ENCODE data around the gene C1orf94.
"Not testable (repeated sequence)": the region's sequence is repeated elsewhere in the genome, so short reads cannot be mapped to it uniquely, and the experiment has no call there.

Gene C1orf94

GRCh38 chr1:34165422-34165921, 11.2 kb upstream of the C1orf94 start:
- no peak for DNase-seq

- no peak for DNase-seq
Measured at GRCh38 chr1:34166191-34166624, 10.5 kb upstream of the C1orf94 start.

- no peak for DNase-seq
Measured at GRCh38 chr1:34166625-34167361, 9.9 kb upstream of the C1orf94 start.

- DNase-seq, result no peak
Measured at GRCh38 chr1:34167389-34167788, 9.3 kb upstream of the C1orf94 start.

GRCh38 chr1:34175744-34176143, 963 bp upstream of the C1orf94 start:
- DNase-seq, result no peak

- DNase-seq, result no peak
Measured at GRCh38 chr1:34178072-34178471, 1.4 kb downstream of the C1orf94 start.

GRCh38 chr1:34183381-34183780, 6.7 kb downstream of the C1orf94 start:
- DNase-seq, result not testable (repeated sequence)

- no peak for DNase-seq
Measured at GRCh38 chr1:34186741-34187494, 10.2 kb downstream of the C1orf94 start.

GRCh38 chr1:34188418-34188817, 11.7 kb downstream of the C1orf94 start:
- DNase-seq, result no peak

GRCh38 chr1:34188985-34189384, 12.3 kb downstream of the C1orf94 start:
- no peak for DNase-seq

- no peak for DNase-seq
Measured at GRCh38 chr1:34190692-34191091, 14.0 kb downstream of the C1orf94 start.

GRCh38 chr1:34192621-34193020, 15.9 kb downstream of the C1orf94 start:
- no peak for DNase-seq

- DNase-seq, result no peak
Measured at GRCh38 chr1:34199927-34200326, 23.2 kb downstream of the C1orf94 start.

GRCh38 chr1:34212673-34213072, 36.0 kb downstream of the C1orf94 start:
- no peak for DNase-seq

- DNase-seq, result no peak
Measured at GRCh38 chr1:34213956-34214355, 37.2 kb downstream of the C1orf94 start.

- DNase-seq, result no peak
Measured at GRCh38 chr1:34231441-34231840, 54.7 kb downstream of the C1orf94 start.

- no peak for DNase-seq
Measured at GRCh38 chr1:34235594-34235993, 58.9 kb downstream of the C1orf94 start.

GRCh38 chr1:34236089-34236488, 59.4 kb downstream of the C1orf94 start:
- DNase-seq, result no peak

GRCh38 chr1:34237151-34237815, 60.6 kb downstream of the C1orf94 start:
- no peak for DNase-seq

GRCh38 chr1:34245967-34246366, 69.3 kb downstream of the C1orf94 start:
- DNase-seq, result no peak

GRCh38 chr1:34250342-34250741, 73.6 kb downstream of the C1orf94 start:
- DNase-seq, result no peak

- DNase-seq, result no peak
Measured at GRCh38 chr1:34262023-34262853, 85.5 kb downstream of the C1orf94 start.

- DNase-seq, result no peak
Measured at GRCh38 chr1:34262921-34263320, 86.2 kb downstream of the C1orf94 start.
